ENCODE measurements around the gene RAB3IP. TPM values are rescaled to one million over a fixed set of nuclear protein-coding genes. Genes with fewer than 3 reads are reported as not detected.

RAB3IP gene
- total and polyA plus RNA-seq, 2 of the 4 experiments (the other 2 are of a cell fraction), result 1.5 to 2.7 TPM

DNA sequence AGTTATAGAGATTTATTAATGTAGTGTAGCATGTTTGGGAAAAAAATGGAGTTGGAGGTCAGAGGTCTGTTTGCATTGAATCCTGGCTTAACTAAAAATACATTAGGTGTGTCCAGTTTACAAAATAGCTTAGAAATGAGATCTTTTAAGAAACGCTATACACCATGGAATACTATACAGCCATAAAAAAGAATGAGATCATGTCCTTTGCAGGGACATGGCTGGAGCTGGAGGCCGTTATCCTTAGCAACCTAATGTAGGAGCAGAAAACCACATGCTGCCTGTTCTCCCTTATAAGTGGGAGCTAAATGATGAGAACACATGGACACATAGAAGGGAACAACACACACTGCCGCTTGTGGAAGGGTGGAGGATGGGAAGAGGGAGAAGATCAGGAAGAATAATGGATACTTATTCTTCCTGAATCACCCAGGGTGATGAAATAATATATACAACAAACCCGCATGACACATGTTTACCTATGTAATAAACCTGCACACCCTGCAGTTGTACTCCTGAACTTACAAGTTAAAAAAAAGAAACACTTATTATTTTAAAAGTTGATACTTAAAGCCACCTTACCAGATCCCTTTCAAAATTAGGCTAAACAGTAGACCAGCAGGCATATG is 72.3 kb downstream of the RAB3IP start:
- Histone ChIP-seq H3K27me3 (ENCODE audit: control insufficient read depth, insufficient read depth, low read length) (no peaks in the 10 kb centered on the region), H3K9ac (ENCODE audit: low read depth, low read length) (no peak overlapping the region), H2AK5ac (ENCODE audit: low read depth, low read length) (no peak overlapping the region), H2AK9ac (replicated peaks; ENCODE audit: low read depth, low read length, poor library complexity) (no peak overlapping the region), H4K5ac (ENCODE audit: low read depth, low read length) (no peak overlapping the region), H3K4me1 (ENCODE audit: control insufficient read depth, insufficient read depth, low read length) (no peaks in the 10 kb centered on the region), H3K4me3 (ENCODE audit: insufficient read depth, low read depth, low read length) (no peak overlapping the region), H3K4ac (ENCODE audit: low read depth, low read length) (no peak overlapping the region), H2BK20ac (ENCODE audit: low read depth, low read length) (no peak overlapping the region), H2BK120ac (ENCODE audit: low read depth, low read length) (no peak overlapping the region), H3K4me2 (ENCODE audit: low read depth, low read length) (no peak overlapping the region), H3K27ac (ENCODE audit: insufficient read depth, low read length) (no peak overlapping the region), H3K18ac (ENCODE audit: low read depth, low read length) (no peak overlapping the region), H3K14ac (replicated peaks; ENCODE audit: low read depth, low read length) (no peak overlapping the region), H3K23ac (ENCODE audit: low read depth, low read length) (no peak overlapping the region), H3K56ac (ENCODE audit: extremely low read depth, insufficient read depth, low read length) (no peak overlapping the region), H4K91ac (ENCODE audit: insufficient read depth, low read depth, low read length) (no peak overlapping the region), H4K8ac (ENCODE audit: low read depth in 2 of 2, low read length in 2 of 2) (no peak overlapping the region), H3K9me1 (ENCODE audit: insufficient read depth, low read length) (no peaks in the 10 kb centered on the region), H2BK5ac (ENCODE audit: low read depth, low read length, poor library complexity, severe bottlenecking) (no peak overlapping the region), H3K36me3 (ENCODE audit: control insufficient read depth, insufficient read depth, low read length) (no peaks in the 10 kb centered on the region), H3K9me3 (ENCODE audit: control insufficient read depth, insufficient read depth, low read length) (no peaks in the 10 kb centered on the region), H3K79me1 (ENCODE audit: low read depth in 1 of 2, low read length in 2 of 2) (no peaks in the 10 kb centered on the region), H2BK15ac (ENCODE audit: low read depth, low read length) (no peak overlapping the region), H2AFZ (replicated peaks; ENCODE audit: low read length, poor library complexity) (no peak overlapping the region), H4K20me1 (ENCODE audit: insufficient read depth, low read length) (no peaks in the 10 kb centered on the region)
- BruUV-seq (replicated peaks), result no TSS peak
- no peak for TF ChIP-seq MAZ (IDR thresholded peaks at IDR 0.05; ENCODE audit: borderline replicate concordance, low read depth, low read length)
- TF ChIP-seq, protein P1, sequence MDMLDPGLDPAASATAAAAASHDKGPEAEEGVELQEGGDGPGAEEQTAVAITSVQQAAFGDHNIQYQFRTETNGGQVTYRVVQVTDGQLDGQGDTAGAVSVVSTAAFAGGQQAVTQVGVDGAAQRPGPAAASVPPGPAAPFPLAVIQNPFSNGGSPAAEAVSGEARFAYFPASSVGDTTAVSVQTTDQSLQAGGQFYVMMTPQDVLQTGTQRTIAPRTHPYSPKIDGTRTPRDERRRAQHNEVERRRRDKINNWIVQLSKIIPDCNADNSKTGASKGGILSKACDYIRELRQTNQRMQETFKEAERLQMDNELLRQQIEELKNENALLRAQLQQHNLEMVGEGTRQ (IDR thresholded peaks at IDR 0.05; ENCODE audit: low read depth, low read length), result no peak
- intact Hi-C loops (cut with micrococcal nuclease), result no loop called here
- ChIA-PET CTCF (no interaction called here), POLR2A (ENCODE audit: unreplicated experiment) (no interaction called here)
- WGBS, 2 experiments (ENCODE audit: extremely low coverage in 2 of 2, insufficient read length in 1 of 2), result no CpG with 5 or more reads among the region's 4 CpGs
- in situ Hi-C loops (cut with MboI; ENCODE audit: low sequenced_read_pairs), result no loop called here
- ATAC-seq (ENCODE audit: low read depth) (no peak), DNase-seq (no peak)
- dilution Hi-C loops (cut with HindIII; ENCODE audit: low sequenced_read_pairs, unreplicated experiment), result no loop called here
